GM12892 (cell line): ENCODE results near the gene MGST2.

Experiments
- POLR2A ChIP-seq: IDR thresholded peaks from 2 replicates; pipeline ENCODE4 v1.6.1; 2011; ENCODE audit warnings: low read depth, low read length, control low read depth
- POLR2AphosphoS5 ChIP-seq: IDR thresholded peaks from 2 replicates; pipeline ENCODE4 v1.6.1; 2011; ENCODE audit warnings: low read depth, low read length, control low read depth
- TAF1 ChIP-seq: IDR thresholded peaks from 2 replicates; pipeline ENCODE4 v1.6.1; 2011; ENCODE audit warnings: low read depth, mild to moderate bottlenecking, control low read depth, low read length, borderline replicate concordance

DNA sequence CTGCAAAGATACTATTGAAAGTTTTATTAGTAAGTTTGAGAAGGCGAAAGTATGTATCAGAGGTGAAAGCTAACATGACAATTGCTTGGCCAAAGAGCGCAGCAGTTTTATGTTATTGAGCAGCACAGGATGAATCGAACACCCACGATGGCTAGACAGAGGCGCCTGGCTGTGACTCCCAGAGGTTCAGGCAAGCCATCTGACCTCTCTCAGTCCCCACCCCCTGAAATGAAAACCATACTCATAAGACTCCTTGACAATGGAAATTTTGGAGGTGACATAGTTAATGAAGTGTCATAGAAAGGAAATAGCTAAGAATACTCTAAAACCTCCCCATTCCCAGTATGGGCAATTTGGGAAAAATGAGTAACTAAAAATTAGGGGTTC, 70.6 kb downstream of the MGST2 start:
- TF ChIP-seq POLR2A (no peak), POLR2AphosphoS5 (no peak), TAF1 (no peak)
